ENCODE data around the gene RNF144A. TPM values are rescaled to one million over a fixed set of nuclear protein-coding genes. Genes with fewer than 3 reads are reported as not detected.

Gene RNF144A
- total and polyA plus RNA-seq, 2 experiments from 2014 or later: 2.8 to 14.7 TPM

DNA sequence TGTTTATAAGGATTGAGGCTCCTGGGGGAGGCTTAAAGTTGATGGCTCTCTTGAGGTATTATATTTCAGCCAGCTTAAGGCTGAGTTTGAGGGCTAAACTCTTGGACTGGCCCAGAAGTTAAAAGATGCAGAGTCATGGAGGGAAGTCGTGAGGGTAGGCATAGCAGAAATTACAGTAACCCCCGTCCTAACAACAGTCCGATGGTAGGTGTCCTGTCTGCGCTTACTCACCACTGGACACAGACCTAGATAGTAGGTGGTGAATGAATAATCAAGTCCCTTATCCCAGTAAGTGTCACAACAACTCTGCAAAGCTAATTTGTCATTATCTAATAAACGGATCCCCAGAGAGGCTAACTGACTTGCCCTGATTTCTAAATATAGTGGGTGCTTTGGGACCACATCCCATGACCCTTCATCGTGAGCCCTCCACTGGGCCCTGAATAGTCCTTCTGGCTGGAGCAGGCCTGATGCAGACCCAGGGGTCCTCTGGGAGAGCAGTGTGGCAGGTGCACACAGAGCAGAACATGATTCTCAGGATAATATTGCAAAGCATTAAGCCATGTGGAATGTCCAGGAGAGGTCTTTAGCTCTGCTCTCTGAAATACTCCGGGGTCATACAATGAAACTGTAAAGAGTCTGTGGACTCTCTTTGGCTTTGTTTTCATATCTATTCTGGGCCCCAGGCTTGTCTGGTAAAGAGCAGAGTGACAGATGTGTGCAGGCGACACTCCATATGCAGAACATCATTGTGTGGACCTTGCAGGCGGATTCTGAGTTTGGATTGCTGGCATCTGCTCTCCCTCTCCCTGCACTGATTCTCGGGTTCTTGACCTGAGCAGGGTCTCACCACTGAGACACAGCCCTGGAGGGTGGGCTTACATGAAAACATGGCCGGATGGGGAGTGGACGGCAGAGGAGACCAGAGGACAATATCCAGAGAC, 98.1 kb downstream of the RNF144A start:
- TF ChIP-seq, protein P1, sequence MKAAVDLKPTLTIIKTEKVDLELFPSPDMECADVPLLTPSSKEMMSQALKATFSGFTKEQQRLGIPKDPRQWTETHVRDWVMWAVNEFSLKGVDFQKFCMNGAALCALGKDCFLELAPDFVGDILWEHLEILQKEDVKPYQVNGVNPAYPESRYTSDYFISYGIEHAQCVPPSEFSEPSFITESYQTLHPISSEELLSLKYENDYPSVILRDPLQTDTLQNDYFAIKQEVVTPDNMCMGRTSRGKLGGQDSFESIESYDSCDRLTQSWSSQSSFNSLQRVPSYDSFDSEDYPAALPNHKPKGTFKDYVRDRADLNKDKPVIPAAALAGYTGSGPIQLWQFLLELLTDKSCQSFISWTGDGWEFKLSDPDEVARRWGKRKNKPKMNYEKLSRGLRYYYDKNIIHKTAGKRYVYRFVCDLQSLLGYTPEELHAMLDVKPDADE (IDR thresholded peaks at IDR 0.05): no peak
- H3K27me3 ChIP-seq (ENCODE audit: insufficient read depth): no peaks in the 10 kb centered on the region
- Mint-ChIP-seq H3K4me3 (no peak overlapping the region), H3K9me3 (no peaks in the 10 kb centered on the region), H3K27ac (no peak overlapping the region), H3K36me3 (ENCODE audit: low read depth) (no peaks in the 10 kb centered on the region; the same call in 2 of the 3 replicates), H3K4me1 (peaks cover 16% of the 10 kb centered on the region), H3K27me3 (ENCODE audit: insufficient read depth, low read depth, poor library complexity) (no peaks in the 10 kb centered on the region)
- no peaks in the 10 kb centered on the region for H3K9me2 ChIP-seq (ENCODE audit: insufficient read depth)
- H3K4me2 ChIP-seq: no peak overlapping the region
- no peak overlapping the region for H3K4me3 ChIP-seq
- no peaks in the 10 kb centered on the region for H3K36me3 ChIP-seq (ENCODE audit: insufficient read depth)
- H3K4me1 ChIP-seq (ENCODE audit: insufficient read depth): 0 out of 2 replicates have a peak, but pooled peaks cover 5% of the 10 kb centered on the region
- no peaks in the 10 kb centered on the region for H4K20me1 ChIP-seq (replicated peaks; ENCODE audit: insufficient read depth)
- DNase-seq (ENCODE audit: low spot score) (no peak), ATAC-seq (no peak)
- no peaks in the 10 kb centered on the region for H3K79me2 ChIP-seq (replicated peaks; ENCODE audit: insufficient read depth)
- no peak overlapping the region for H3K27ac ChIP-seq (ENCODE audit: low read depth)
- H2AFZ ChIP-seq: no peak overlapping the region
- H3F3A ChIP-seq (replicated peaks; ENCODE audit: low read depth): no peaks in the 10 kb centered on the region

DNA sequence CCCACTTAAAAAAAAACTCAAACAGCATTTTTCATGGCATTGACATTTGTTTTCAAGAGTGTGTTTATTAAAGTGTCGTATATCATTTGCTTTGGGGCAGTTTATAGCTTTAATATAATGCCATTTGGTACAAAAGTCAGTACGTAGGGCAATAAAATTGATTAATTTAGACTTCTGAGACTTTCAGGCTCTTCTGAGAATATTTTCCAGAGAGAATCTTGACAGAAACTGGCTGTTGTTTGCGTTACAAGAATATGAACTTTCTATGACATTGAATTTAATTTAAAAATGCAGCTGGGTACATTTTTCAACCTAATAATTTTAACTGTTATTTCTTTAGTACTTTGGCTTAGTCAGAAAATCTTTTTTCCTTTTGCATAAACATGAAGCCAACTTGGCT, 98.9 kb downstream of the RNF144A start:
- H3K4me1 Mint-ChIP-seq: peaks cover 12% of the 10 kb centered on the region
- TF ChIP-seq EZH2phosphoT487 (IDR thresholded peaks at IDR 0.05; ENCODE audit: unreplicated experiment) (no peak), EZH2 (IDR thresholded peaks at IDR 0.05; ENCODE audit: low read depth, unreplicated experiment) (no peak), NANOG (IDR thresholded peaks at IDR 0.05; ENCODE audit: borderline replicate concordance) (no peak), ZNF331 (CRISPR knock-in tag; IDR thresholded peaks at IDR 0.05; ENCODE audit: low read depth) (no peak), CREB1 (CRISPR knock-in tag; IDR thresholded peaks at IDR 0.05; ENCODE audit: low read depth) (no peak), ZNF462 (CRISPR knock-in tag; IDR thresholded peaks at IDR 0.05) (no peak), POLR2AphosphoS5 (IDR thresholded peaks at IDR 0.05; ENCODE audit: low read depth) (no peak), ZNF114 (CRISPR knock-in tag; IDR thresholded peaks at IDR 0.05) (no peak), JUNB (IDR thresholded peaks at IDR 0.05; ENCODE audit: unreplicated experiment) (no peak)
- TF ChIP-seq, protein P1 (IDR thresholded peaks at IDR 0.05): no peak

More for the DNA sequence above, 98.9 kb downstream of the RNF144A start:
- ATAC-seq: no peak
- no peaks in the 10 kb centered on the region for H4K20me1 ChIP-seq (replicated peaks; ENCODE audit: insufficient read depth)
- no peak overlapping the region for H3K4me3 ChIP-seq
- H3K4me2 ChIP-seq: no peak overlapping the region
- no peak overlapping the region for H3K27ac Mint-ChIP-seq
- H3K27ac ChIP-seq (ENCODE audit: low read depth): no peak overlapping the region
- no peaks in the 10 kb centered on the region for H3K36me3 ChIP-seq (ENCODE audit: insufficient read depth)
- no peaks in the 10 kb centered on the region for H3K9me3 Mint-ChIP-seq
- no peaks in the 10 kb centered on the region for H3K27me3 ChIP-seq (ENCODE audit: insufficient read depth)
- H3K79me2 ChIP-seq (replicated peaks; ENCODE audit: insufficient read depth): no peaks in the 10 kb centered on the region
- DNase-seq (ENCODE audit: low spot score): no peak
- H3K36me3 Mint-ChIP-seq (ENCODE audit: low read depth): no peaks in the 10 kb centered on the region; the same call in 2 of the 3 replicates
- H2AFZ ChIP-seq: no peak overlapping the region
- no peaks in the 10 kb centered on the region for H3K9me2 ChIP-seq (ENCODE audit: insufficient read depth)
- no peaks in the 10 kb centered on the region for H3K4me1 ChIP-seq (ENCODE audit: insufficient read depth)
- no peaks in the 10 kb centered on the region for H3K27me3 Mint-ChIP-seq (ENCODE audit: insufficient read depth, low read depth, poor library complexity)
- no peak overlapping the region for H3K4me3 Mint-ChIP-seq
- H3F3A ChIP-seq (replicated peaks; ENCODE audit: low read depth): no peaks in the 10 kb centered on the region
